Neural progenitor cell (in vitro differentiated cells): ENCODE measurements around the gene ECT2.

Source experiments
- EZH2 ChIP-seq: fragments of 200-600 bp; sonication (generic); IDR thresholded peaks from 2 replicates; pipeline ENCODE4 v1.6.1; 2017; ENCODE audit warnings: antibody characterized with exemption, mild to moderate bottlenecking, moderate library complexity
- TF ChIP-seq, protein P1 (sequence below): fragments of 200-600 bp; sonication (generic); IDR thresholded peaks from 2 replicates; pipeline ENCODE4 v1.5.1; 2017; ENCODE audit warnings: antibody characterized with exemption, mild to moderate bottlenecking

- TF ChIP-seq EZH2 = no peak
- TF ChIP-seq, protein P1, sequence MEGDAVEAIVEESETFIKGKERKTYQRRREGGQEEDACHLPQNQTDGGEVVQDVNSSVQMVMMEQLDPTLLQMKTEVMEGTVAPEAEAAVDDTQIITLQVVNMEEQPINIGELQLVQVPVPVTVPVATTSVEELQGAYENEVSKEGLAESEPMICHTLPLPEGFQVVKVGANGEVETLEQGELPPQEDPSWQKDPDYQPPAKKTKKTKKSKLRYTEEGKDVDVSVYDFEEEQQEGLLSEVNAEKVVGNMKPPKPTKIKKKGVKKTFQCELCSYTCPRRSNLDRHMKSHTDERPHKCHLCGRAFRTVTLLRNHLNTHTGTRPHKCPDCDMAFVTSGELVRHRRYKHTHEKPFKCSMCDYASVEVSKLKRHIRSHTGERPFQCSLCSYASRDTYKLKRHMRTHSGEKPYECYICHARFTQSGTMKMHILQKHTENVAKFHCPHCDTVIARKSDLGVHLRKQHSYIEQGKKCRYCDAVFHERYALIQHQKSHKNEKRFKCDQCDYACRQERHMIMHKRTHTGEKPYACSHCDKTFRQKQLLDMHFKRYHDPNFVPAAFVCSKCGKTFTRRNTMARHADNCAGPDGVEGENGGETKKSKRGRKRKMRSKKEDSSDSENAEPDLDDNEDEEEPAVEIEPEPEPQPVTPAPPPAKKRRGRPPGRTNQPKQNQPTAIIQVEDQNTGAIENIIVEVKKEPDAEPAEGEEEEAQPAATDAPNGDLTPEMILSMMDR = no peak
Measured at GRCh38 chr3:172776049-172776717, 25.7 kb downstream of the ECT2 start.
